OCI-LY1 (cell line): Measurements from ENCODE around the gene NATD1.

Experiments
- EZH2 ChIP-seq: fragments of 200-600 bp; sonication (generic), shearing (Covaris generic); IDR thresholded peaks from 2 replicates; pipeline ENCODE4 v1.8.0; 2017; ENCODE audit warnings: borderline replicate concordance, mixed run types, mild to moderate bottlenecking, antibody characterized with exemption, low read length, moderate library complexity, mixed read lengths
- TF ChIP-seq, protein P1 (sequence below): fragments of 200-600 bp; sonication (generic), shearing (Covaris generic); IDR thresholded peaks from 2 replicates; pipeline ENCODE4 v1.5.1; 2017; ENCODE audit warnings: mild to moderate bottlenecking, antibody characterized with exemption, low read length, moderate library complexity, mixed read lengths

GRCh38 chr17:21298056-21298982 lies 45.1 kb upstream of the NATD1 start:
- TF ChIP-seq, protein P1, sequence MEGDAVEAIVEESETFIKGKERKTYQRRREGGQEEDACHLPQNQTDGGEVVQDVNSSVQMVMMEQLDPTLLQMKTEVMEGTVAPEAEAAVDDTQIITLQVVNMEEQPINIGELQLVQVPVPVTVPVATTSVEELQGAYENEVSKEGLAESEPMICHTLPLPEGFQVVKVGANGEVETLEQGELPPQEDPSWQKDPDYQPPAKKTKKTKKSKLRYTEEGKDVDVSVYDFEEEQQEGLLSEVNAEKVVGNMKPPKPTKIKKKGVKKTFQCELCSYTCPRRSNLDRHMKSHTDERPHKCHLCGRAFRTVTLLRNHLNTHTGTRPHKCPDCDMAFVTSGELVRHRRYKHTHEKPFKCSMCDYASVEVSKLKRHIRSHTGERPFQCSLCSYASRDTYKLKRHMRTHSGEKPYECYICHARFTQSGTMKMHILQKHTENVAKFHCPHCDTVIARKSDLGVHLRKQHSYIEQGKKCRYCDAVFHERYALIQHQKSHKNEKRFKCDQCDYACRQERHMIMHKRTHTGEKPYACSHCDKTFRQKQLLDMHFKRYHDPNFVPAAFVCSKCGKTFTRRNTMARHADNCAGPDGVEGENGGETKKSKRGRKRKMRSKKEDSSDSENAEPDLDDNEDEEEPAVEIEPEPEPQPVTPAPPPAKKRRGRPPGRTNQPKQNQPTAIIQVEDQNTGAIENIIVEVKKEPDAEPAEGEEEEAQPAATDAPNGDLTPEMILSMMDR, result no peak
- no peak for TF ChIP-seq EZH2
